Endothelial cell of umbilical vein (primary cell): ENCODE measurements around the gene TRAPPC2L. TPM values are rescaled to one million over a fixed set of nuclear protein-coding genes. Genes with fewer than 3 reads are reported as not detected.

Experiments used
- BruUV-seq: library from RNA; stranded (reverse); fragments of 400-500 nt; replicated peaks from 2 replicates; lab custom pipeline; 2021; lab: Mats Ljungman, UMichigan
- CTCF ChIA-PET: fragments of 300-600, 350-600 bp; sonication (Branson Sonifier 250); formaldehyde crosslinking; loops from one replicate; lab custom pipeline; 2021; ENCODE audit warnings: antibody characterized with exemption, inconsistent platforms; lab: Charles Lee
- POLR2A ChIA-PET: fragments of 300-600, 350-600 bp; sonication (Branson Sonifier 250); formaldehyde crosslinking; loops from one replicate; lab custom pipeline; 2021; ENCODE audit warnings: antibody characterized with exemption, inconsistent platforms; lab: Charles Lee
- DNase-seq: peaks from one replicate; pipeline ENCODE4 v3.0.0-alpha.2; 2011; ENCODE audit warnings: low read depth, low spot score
- FAIRE-seq: peaks from 2 replicates; lab custom pipeline; 2011; peaks lifted over from hg19 to GRCh38; lab: Jason Lieb, UNC
- H2AFZ ChIP-seq: 2 replicates; pipeline ENCODE4 v1.6.0; 2012; ENCODE audit warnings: low read depth, low read length, control low read depth, inconsistent platforms
- H3K27ac ChIP-seq: 2 replicates; pipeline ENCODE4 v1.5.1; 2011; ENCODE audit warnings: low read depth, mild to moderate bottlenecking, control low read depth, low read length, moderate library complexity; ENCODE audit not compliant: insufficient read depth
- H3K27me3 ChIP-seq, 2 experiments: 2 replicates each; pipeline versions ENCODE4 v1.6.0 to v1.6.1; 2011; ENCODE audit warnings: low read length in 2 of 2, mixed read lengths in 1 of 2; ENCODE audit not compliant: control insufficient read depth in 2 of 2, insufficient read depth in 2 of 2
- H3K36me3 ChIP-seq, 2 experiments: 2 replicates in 1 of 2; 3 replicates in 1 of 2; pipeline ENCODE4 v1.5.1; 2011; ENCODE audit warnings: low read length in 2 of 2, mild to moderate bottlenecking in 1 of 2, moderate library complexity in 1 of 2; ENCODE audit not compliant: control insufficient read depth in 2 of 2, insufficient read depth in 2 of 2; ENCODE audit errors: extremely low read depth in 1 of 2
- H3K4me1 ChIP-seq: 3 replicates; pipeline ENCODE4 v1.5.1; 2011; ENCODE audit warnings: mild to moderate bottlenecking, low read length; ENCODE audit not compliant: control insufficient read depth, insufficient read depth; ENCODE audit errors: extremely low read depth
- H3K4me2 ChIP-seq: 2 replicates; pipeline ENCODE4 v1.6.1; 2011; ENCODE audit warnings: low read length, control low read depth, mixed read lengths; ENCODE audit not compliant: insufficient read depth
- H3K4me3 ChIP-seq, 3 experiments: fragments of 200-600 bp in 1 of 3; sonication (generic), shearing (Covaris generic) in 1 of 3; replicated peaks in 1 of 3; 2 replicates each; pipeline ENCODE4 v1.5.1; 2011 to 2016; ENCODE audit warnings: control low read depth in 3 of 3, low read length in 3 of 3, mild to moderate bottlenecking in 2 of 3, inconsistent platforms in 1 of 3, low read depth in 1 of 3, moderate library complexity in 1 of 3; ENCODE audit not compliant: insufficient read depth in 1 of 3
- H3K79me2 ChIP-seq: 2 replicates; pipeline ENCODE4 v1.6.0; 2012; ENCODE audit warnings: low read length, inconsistent platforms; ENCODE audit not compliant: control insufficient read depth, insufficient read depth
- H3K9ac ChIP-seq: replicated peaks from 2 replicates; pipeline ENCODE3; 2011; ENCODE audit warnings: low read length, control low read depth; ENCODE audit not compliant: insufficient read depth; ENCODE audit errors: extremely low read depth
- H3K9me1 ChIP-seq: replicated peaks from 3 replicates; pipeline ENCODE4 v1.6.0; 2011; ENCODE audit warnings: mild to moderate bottlenecking, low read length; ENCODE audit not compliant: control insufficient read depth, insufficient read depth; ENCODE audit errors: extremely low read depth
- H3K9me3 ChIP-seq: replicated peaks from 2 replicates; pipeline ENCODE4 v1.5.1; 2012; ENCODE audit warnings: low read length, inconsistent platforms; ENCODE audit not compliant: control insufficient read depth, insufficient read depth
- H4K20me1 ChIP-seq: replicated peaks from 2 replicates; pipeline ENCODE3; 2011; ENCODE audit warnings: mild to moderate bottlenecking, low read length; ENCODE audit not compliant: control insufficient read depth, insufficient read depth; ENCODE audit errors: extremely low read depth
- CTCF ChIP-seq, 2 donors: IDR thresholded peaks; 1 replicate in 1 of 2; 2 replicates in 1 of 2; pipeline ENCODE4 v1.5.1; 2011; ENCODE audit warnings: low read length in 2 of 2, mild to moderate bottlenecking in 2 of 2, moderate library complexity in 2 of 2, control low read depth in 1 of 2, inconsistent platforms in 1 of 2, low read depth in 1 of 2; ENCODE audit not compliant: insufficient read depth in 1 of 2; ENCODE audit errors: extremely low read depth in 1 of 2
- EZH2 ChIP-seq: IDR thresholded peaks from 2 replicates; pipeline ENCODE4 v1.6.1; 2012; ENCODE audit warnings: borderline replicate concordance, low read depth, mild to moderate bottlenecking, moderate library complexity, low read length, inconsistent platforms; ENCODE audit not compliant: severe bottlenecking
- FOS ChIP-seq: IDR thresholded peaks from 2 replicates; pipeline ENCODE4 v1.6.1; 2011; ENCODE audit warnings: mild to moderate bottlenecking, low read length, moderate library complexity, borderline replicate concordance; ENCODE audit not compliant: insufficient read depth
- GATA2 ChIP-seq: IDR thresholded peaks from 2 replicates; pipeline ENCODE4 v1.7.0; 2011; ENCODE audit warnings: low read depth, mild to moderate bottlenecking, moderate library complexity, mixed read lengths, low read length; ENCODE audit not compliant: insufficient read length, insufficient read depth
- JUN ChIP-seq: IDR thresholded peaks from 2 replicates; pipeline ENCODE4 v1.6.1; 2011; ENCODE audit warnings: borderline replicate concordance, low read depth; ENCODE audit not compliant: insufficient read length, insufficient read depth
- MAX ChIP-seq: IDR thresholded peaks from 2 replicates; pipeline ENCODE4 v1.6.1; 2011; ENCODE audit not compliant: insufficient read depth, insufficient read length
- MYC ChIP-seq: IDR thresholded peaks from one replicate; pipeline ENCODE4 v1.6.1; 2011; ENCODE audit warnings: mild to moderate bottlenecking, low read depth, low read length
- POLR2A ChIP-seq: IDR thresholded peaks from 2 replicates; pipeline ENCODE4 v1.6.1; 2012; ENCODE audit warnings: low read depth, mild to moderate bottlenecking, control low read depth, low read length
- POLR2AphosphoS5 ChIP-seq: IDR thresholded peaks from 2 replicates; pipeline ENCODE4 v1.6.1; 2012; ENCODE audit warnings: low read depth, mild to moderate bottlenecking, control low read depth, low read length, moderate library complexity; ENCODE audit not compliant: insufficient read depth
- dilution Hi-C: fragments of 300-500 bp; cut with MboI; formaldehyde crosslinking; loops from one replicate; pipeline ENCODE4 v1.15.0; 2019; ENCODE audit warnings: low sequenced_read_pairs; ENCODE audit not compliant: extremely low pct_ligation_motif_present
- intact Hi-C: fragments of 100-400 bp; cut with micrococcal nuclease; formaldehyde crosslinking; loops from one replicate; pipeline ENCODE4 v1.10.0; 2022
- polyA plus RNA-seq, 4 experiments: library from polyadenylated mRNA; depleted of rRNA in 3 of 4; stranded (reverse) in 3 of 4; unstranded in 1 of 4; fragments of >200 nt; gene quantifications; 2 replicates each; pipeline versions ENCODE4 v1.2.1 to v1.2.3, GENCODE V29; 2011 to 2012; ENCODE audit warnings: missing spikeins in 1 of 4
- total RNA-seq: library from RNA; stranded (reverse); gene quantifications from 2 replicates; pipeline ENCODE4 v1.2.3, GENCODE V29; 2021

The TRAPPC2L gene
- total and polyA plus RNA-seq, 2 donors (not counting 3 experiments of a cell fraction or from before 2014, with no cell fraction given) = 61.9 to 131 TPM

GRCh38 chr16:88907768-88908167, 50.8 kb downstream of the TRAPPC2L start:
- Histone ChIP-seq H2AFZ (no peak overlapping the region), H3K9ac (no peak overlapping the region), H3K4me2 (no peak overlapping the region), H3K79me2 (no peaks in the 10 kb centered on the region), H3K9me3 (no peaks in the 10 kb centered on the region), H3K27ac (no peak overlapping the region), H3K4me3 (no peak overlapping the region), H3K36me3 (no peaks in the 10 kb centered on the region), H3K9me1 (no peaks in the 10 kb centered on the region), H3K4me1 (no peaks in the 10 kb centered on the region), H3K27me3 (no peaks in the 10 kb centered on the region), H4K20me1 (no peaks in the 10 kb centered on the region)
- POLR2A ChIA-PET = no interaction called here
- CTCF ChIA-PET = interaction anchor here (1.6 kb wide), 1 partner anchor 50 kb away, joined by 4 read pairs; no protein-coding TSS in a partner anchor
- intact Hi-C loops = no loop called here
- dilution Hi-C loops = no loop called here
- BruUV-seq = no TSS peak
- no peak for DNase-seq
- no peak for FAIRE-seq
- no peak for TF ChIP-seq POLR2A
- TF ChIP-seq EZH2 = no peak

- H3K27me3 ChIP-seq = no peaks in the 10 kb centered on the region
- intact Hi-C loops = no loop called here
- H3K4me1 ChIP-seq = no peaks in the 10 kb centered on the region
- no peaks in the 10 kb centered on the region for H3K79me2 ChIP-seq
- no peaks in the 10 kb centered on the region for H4K20me1 ChIP-seq
- no peak for DNase-seq
- no peak for TF ChIP-seq GATA2
- TF ChIP-seq JUN = no peak
- no peak for TF ChIP-seq EZH2
- no peak for TF ChIP-seq MAX
- TF ChIP-seq MYC = no peak
- no peak for TF ChIP-seq FOS
- no peak for TF ChIP-seq POLR2A
- TF ChIP-seq POLR2AphosphoS5 = no peak
- no peak for TF ChIP-seq CTCF (IDR thresholded peaks at IDR 0.05; ENCODE audit: extremely low read depth in 1 of 2, insufficient read depth in 1 of 2, low read depth in 1 of 2, low read length in 2 of 2)
- POLR2A ChIA-PET = no interaction called here
- dilution Hi-C loops = no loop called here
- no peak for FAIRE-seq
- CTCF ChIA-PET = interaction anchor here (1.6 kb wide), 1 partner anchor 51 kb away, joined by 4 read pairs; no protein-coding TSS in a partner anchor
- no peaks in the 10 kb centered on the region for H3K36me3 ChIP-seq
- BruUV-seq = no TSS peak
- H3K9ac ChIP-seq = no peak overlapping the region
- no peaks in the 10 kb centered on the region for H3K9me1 ChIP-seq
- H2AFZ ChIP-seq = no peak overlapping the region
- no peaks in the 10 kb centered on the region for H3K9me3 ChIP-seq
- H3K4me3 ChIP-seq = no peak overlapping the region
- H3K4me2 ChIP-seq = no peak overlapping the region
- no peak overlapping the region for H3K27ac ChIP-seq
These were observed 51.4 kb downstream of the TRAPPC2L start for GRCh38 chr16:88908307-88908706.
